A549 (cell line): ENCODE results near the gene TRAPPC2L. TPM values are rescaled to one million over a fixed set of nuclear protein-coding genes. Genes with fewer than 3 reads are reported as not detected.
A peak's percentile ranks its signal among the peaks of the same experiment; 100 is the strongest.

Experiments used
- ATAC-seq, 2 experiments: fragments of 200-7000 bp in 1 of 2; fragments of >200 bp in 1 of 2; cut with Nextera tagmentation in 1 of 2; cut with Tn5 transposase in 1 of 2; 3 replicates each; pipeline versions ENCODE4 v1.8.0 to v1.9.1; 2018 to 2020; ENCODE audit warnings: mild to moderate bottlenecking in 1 of 2, moderate library complexity in 1 of 2
- CTCF ChIA-PET: fragments of 300-600 bp; sonication (Branson Sonifier 250); formaldehyde crosslinking; extraction: SDS; loops from one replicate; lab custom pipeline; 2021; ENCODE audit warnings: antibody characterized with exemption, inconsistent platforms; lab: Yijun Ruan, JAX
- POLR2A ChIA-PET: fragments of 350-600 bp; formaldehyde crosslinking; extraction: SDS; loops from one replicate; lab custom pipeline; 2021; ENCODE audit warnings: antibody characterized with exemption, inconsistent platforms; lab: Yijun Ruan, JAX
- DNase-seq, 2 experiments: peaks; one replicate each; pipeline versions ENCODE4 v3.0.0 to v3.0.0-alpha.2; 2011 to 2016; ENCODE audit warnings: low read depth in 1 of 2, low spot score in 1 of 2
- FAIRE-seq: peaks from 2 replicates; lab custom pipeline; 2011; peaks lifted over from hg19 to GRCh38; lab: Jason Lieb, UNC
- H3K27ac ChIP-seq, 2 experiments: fragments of >200 bp; sonication (Bioruptor Twin); formaldehyde crosslinking; 3 replicates each; pipeline ENCODE4 v1.5.1; 2016 to 2017
- H3K4me1 ChIP-seq: fragments of >200 bp; sonication (Bioruptor Twin); formaldehyde crosslinking; 3 replicates; pipeline ENCODE4 v1.6.1; 2016
- H3K4me2 ChIP-seq: fragments of >200 bp; sonication (Bioruptor Twin); formaldehyde crosslinking; 3 replicates; pipeline ENCODE4 v1.6.1; 2016
- H3K4me3 ChIP-seq: fragments of >200 bp; sonication (Bioruptor Twin); formaldehyde crosslinking; 3 replicates; pipeline ENCODE4 v1.5.1; 2016
- H3K9me3 ChIP-seq: fragments of >200 bp; sonication (Bioruptor Twin); formaldehyde crosslinking; 3 replicates; pipeline ENCODE4 v1.6.1; 2016
- CHD2 ChIP-seq: fragments of 150-350 bp; IDR thresholded peaks from 2 replicates; pipeline ENCODE4 v1.6.1; 2014; ENCODE audit warnings: low read length; ENCODE audit not compliant: partially characterized antibody
- CTCF ChIP-seq: fragments of >200 bp; sonication (Bioruptor Twin); formaldehyde crosslinking; IDR thresholded peaks from 3 replicates; pipeline ENCODE4 v1.5.1; 2016
- EP300 ChIP-seq, 2 experiments: fragments of >200 bp; sonication (Bioruptor Twin); formaldehyde crosslinking; IDR thresholded peaks; 2 replicates in 1 of 2; 3 replicates in 1 of 2; pipeline ENCODE4 v1.6.1; 2016 to 2017
- HES2 ChIP-seq: fragments of >200 bp; sonication (Bioruptor Twin); formaldehyde crosslinking; IDR thresholded peaks from 2 replicates; pipeline ENCODE4 v1.6.1; 2016
- HEYL ChIP-seq: fragments of 250-450 bp; sonication (Bioruptor Pico); IDR thresholded peaks from 2 replicates; pipeline ENCODE4 v1.8.0; 2021; ENCODE audit warnings: mild to moderate bottlenecking, moderate library complexity
- HMGXB4 ChIP-seq: fragments of 250-450 bp; sonication (Bioruptor Pico); IDR thresholded peaks from 2 replicates; pipeline ENCODE4 v1.5.0; 2021; ENCODE audit warnings: mild to moderate bottlenecking, moderate library complexity, borderline replicate concordance
- JUNB ChIP-seq: fragments of >200 bp; sonication (Bioruptor Twin); formaldehyde crosslinking; IDR thresholded peaks from 2 replicates; pipeline ENCODE4 v1.6.1; 2016
- KDM1A ChIP-seq: fragments of 200-600 bp; sonication (generic); IDR thresholded peaks from 2 replicates; pipeline ENCODE4 v1.6.1; 2016; ENCODE audit warnings: low read depth, mild to moderate bottlenecking
- MAZ ChIP-seq: fragments of 150-350 bp; IDR thresholded peaks from 2 replicates; pipeline ENCODE4 v1.6.1; 2014; ENCODE audit warnings: antibody characterized with exemption, low read depth, low read length, borderline replicate concordance
- NR3C1 ChIP-seq: fragments of >200 bp; sonication (Bioruptor Twin); formaldehyde crosslinking; IDR thresholded peaks from 3 replicates; pipeline ENCODE4 v1.6.1; 2017
- POLR2AphosphoS2 ChIP-seq: conservative IDR thresholded peaks from 2 replicates; pipeline ENCODE4 v1.6.1; 2012; ENCODE audit warnings: low read length, improper control_type of control experiment, inconsistent platforms
- RAD21 ChIP-seq, 2 experiments: fragments of >200 bp in 1 of 2; sonication (Bioruptor Twin) in 1 of 2; formaldehyde crosslinking in 1 of 2; IDR thresholded peaks in 1 of 2; conservative IDR thresholded peaks in 1 of 2; 2 replicates in 1 of 2; 3 replicates in 1 of 2; pipeline ENCODE4 v1.6.1; 2012 to 2018; ENCODE audit warnings: inconsistent platforms in 1 of 2
- RNF2 ChIP-seq: fragments of 200-600 bp; sonication (generic); IDR thresholded peaks from 2 replicates; pipeline ENCODE4 v1.6.1; 2016; ENCODE audit warnings: low read depth, mild to moderate bottlenecking, antibody characterized with exemption, moderate library complexity, borderline replicate concordance
- TP53 ChIP-seq: fragments of 250-450 bp; sonication (Bioruptor Pico); IDR thresholded peaks from 2 replicates; pipeline ENCODE4 v1.5.0; 2021; ENCODE audit warnings: mild to moderate bottlenecking, moderate library complexity
- ZNF302 ChIP-seq: fragments of 250-450 bp; sonication (Bioruptor Pico); IDR thresholded peaks from 2 replicates; pipeline ENCODE4 v1.9.0; 2021; ENCODE audit warnings: inconsistent platforms, mild to moderate bottlenecking, moderate library complexity
- WGBS: methylation state at CpG from one replicate; pipeline ENCODE4 v1.1.6; 2017; ENCODE audit errors: missing lambda C conversion rate; 5-methylcytosine and 5-hydroxymethylcytosine counted together
- polyA plus RNA-seq, 4 experiments: library from polyadenylated mRNA; depleted of rRNA in 3 of 4; stranded (reverse); fragments of >200 nt; fragmentation: RNase III in 1 of 4; extraction: RNeasy Plus Mini Kit Qiagen cat#74134 plus additional on column Dnase treatment in 1 of 4; gene quantifications; 2 replicates in 3 of 4; 3 replicates in 1 of 4; pipeline ENCODE4 v1.2.3, GENCODE V29; 2011 to 2017

TRAPPC2L gene
- polyA plus RNA-seq, 2 of the 4 experiments (the other 2 are of a cell fraction): 70.3 to 80.2 TPM

- no peaks in the 10 kb centered on the region for H3K9me3 ChIP-seq
- TF ChIP-seq ZNF302 (CRISPR knock-in tag): no peak
- no peak for TF ChIP-seq HEYL (CRISPR knock-in tag)
- no peak for TF ChIP-seq MAZ
- no peak for TF ChIP-seq EP300 (IDR thresholded peaks at IDR 0.05)
- no peak for TF ChIP-seq CHD2
- TF ChIP-seq NR3C1: no peak
- TF ChIP-seq CTCF: no peak
- TF ChIP-seq HES2: no peak
- no peak for TF ChIP-seq RNF2
- TF ChIP-seq JUNB: no peak
- H3K4me2 ChIP-seq: no peak overlapping the region
- DNase-seq (no peak), FAIRE-seq (no peak), ATAC-seq (peak in 1 of 2 experiments; percentile 29; a peak in 3 of 6 replicates)
- peaks cover 5% of the 10 kb centered on the region; the same call in 1 of the 3 replicates for H3K4me1 ChIP-seq
- WGBS: 52% methylated on average over 23 of the region's 26 CpGs
- ChIA-PET CTCF (no interaction called here), POLR2A (no interaction called here)
- H3K27ac ChIP-seq: no peak overlapping the region
- no peak overlapping the region for H3K4me3 ChIP-seq
These were observed 53.6 kb downstream of the TRAPPC2L start for GRCh38 chr16:88910284-88911135.

- FAIRE-seq (no peak), ATAC-seq (no peak), DNase-seq (no peak)
- POLR2A ChIA-PET: no interaction called here
- Histone ChIP-seq H3K4me3 (no peak overlapping the region), H3K4me2 (no peak overlapping the region), H3K9me3 (no peaks in the 10 kb centered on the region), H3K27ac (no peak overlapping the region), H3K4me1 (peaks cover 5% of the 10 kb centered on the region; the same call in 1 of the 3 replicates)
- WGBS: 63% methylated on average over 35 of the region's 36 CpGs
- TF ChIP-seq KDM1A (peak; percentile 57; the same call in 1 of the 2 replicates), HMGXB4 (CRISPR knock-in tag) (no peak)
- CTCF ChIA-PET: interaction anchor here (1.5 kb wide), 1 partner anchor 15 kb away, joined by 4 read pairs; no protein-coding TSS in a partner anchor
These were observed 54.4 kb downstream of the TRAPPC2L start for GRCh38 chr16:88911136-88911945.

GRCh38 chr16:88911946-88912310, 55.0 kb downstream of the TRAPPC2L start:
- ChIA-PET CTCF (interaction anchor here (1.5 kb wide), 1 partner anchor 14 kb away, joined by 4 read pairs; no protein-coding TSS in a partner anchor), POLR2A (no interaction called here)
- FAIRE-seq: no peak
- peaks cover 5% of the 10 kb centered on the region; the same call in 1 of the 3 replicates for H3K4me1 ChIP-seq
- 71% methylated on average over 4 of the region's 16 CpGs for WGBS
- no peak for TF ChIP-seq RAD21 (conservative IDR thresholded peaks at IDR 0.05 in 1 of 2, IDR thresholded peaks at IDR 0.05 in 1 of 2)
- no peak for TF ChIP-seq TP53 (CRISPR knock-in tag)
- TF ChIP-seq POLR2AphosphoS2: no peak
- TF ChIP-seq CHD2: no peak
- no peak for ATAC-seq
- no peak overlapping the region for H3K4me2 ChIP-seq
- no peaks in the 10 kb centered on the region for H3K9me3 ChIP-seq
- no peak overlapping the region for H3K27ac ChIP-seq
- DNase-seq: no peak
- H3K4me3 ChIP-seq: no peak overlapping the region

Other genes starting within 250 kb of the TRAPPC2L start
- not detected in 2 replicates for gene IL17C, start 218.6 kb upstream of the TRAPPC2L start, polyA plus RNA-seq (2011; rRNA removed)
- not detected in 3 replicates for gene IL17C, start 218.6 kb upstream of the TRAPPC2L start, polyA plus RNA-seq (2017; fragmentation: RNase III; extraction: RNeasy Plus Mini Kit Qiagen cat#74134 plus additional on column Dnase treatment)
- 69.1 and 75.7 TPM in 2 replicates for gene CYBA, start 206.1 kb upstream of the TRAPPC2L start, polyA plus RNA-seq (2011; rRNA removed)
- gene CYBA, start 206.1 kb upstream of the TRAPPC2L start, polyA plus RNA-seq (2017; fragmentation: RNase III; extraction: RNeasy Plus Mini Kit Qiagen cat#74134 plus additional on column Dnase treatment): 160 to 185 TPM (median 175 TPM) in 3 replicates
- 5.8 and 6.4 TPM in 2 replicates for gene MVD, start 194.0 kb upstream of the TRAPPC2L start, polyA plus RNA-seq (2011; rRNA removed)
- gene MVD, start 194.0 kb upstream of the TRAPPC2L start, polyA plus RNA-seq (2017; fragmentation: RNase III; extraction: RNeasy Plus Mini Kit Qiagen cat#74134 plus additional on column Dnase treatment): 28.6 to 43.1 TPM (median 39.0 TPM) in 3 replicates
- gene SNAI3, start 170.6 kb upstream of the TRAPPC2L start, polyA plus RNA-seq (2011; rRNA removed): not detected in 2 replicates
- 0.05 to 0.08 TPM in 2 of 3 replicates, not detected in the other for gene SNAI3, start 170.6 kb upstream of the TRAPPC2L start, polyA plus RNA-seq (2017; fragmentation: RNase III; extraction: RNeasy Plus Mini Kit Qiagen cat#74134 plus additional on column Dnase treatment)
- gene RNF166, start 150.7 kb upstream of the TRAPPC2L start, polyA plus RNA-seq (2011; rRNA removed): 7.9 and 9.4 TPM in 2 replicates
- 10.4 to 11.6 TPM (median 11.6 TPM) in 3 replicates for gene RNF166, start 150.7 kb upstream of the TRAPPC2L start, polyA plus RNA-seq (2017; fragmentation: RNase III; extraction: RNeasy Plus Mini Kit Qiagen cat#74134 plus additional on column Dnase treatment)
- 12.9 and 16.4 TPM in 2 replicates for gene CTU2, start 150.6 kb upstream of the TRAPPC2L start, polyA plus RNA-seq (2011; rRNA removed)
- 20.9 to 22.3 TPM (median 21.8 TPM) in 3 replicates for gene CTU2, start 150.6 kb upstream of the TRAPPC2L start, polyA plus RNA-seq (2017; fragmentation: RNase III; extraction: RNeasy Plus Mini Kit Qiagen cat#74134 plus additional on column Dnase treatment)
- 26.1 and 35.9 TPM in 2 replicates for gene PIEZO1, start 71.9 kb upstream of the TRAPPC2L start, polyA plus RNA-seq (2011; rRNA removed)
- gene PIEZO1, start 71.9 kb upstream of the TRAPPC2L start, polyA plus RNA-seq (2017; fragmentation: RNase III; extraction: RNeasy Plus Mini Kit Qiagen cat#74134 plus additional on column Dnase treatment): 78.3 to 84.7 TPM (median 79.1 TPM) in 3 replicates
- 3.4 and 3.8 TPM in 2 replicates for gene CDT1, start 53.3 kb upstream of the TRAPPC2L start, polyA plus RNA-seq (2011; rRNA removed)
- gene CDT1, start 53.3 kb upstream of the TRAPPC2L start, polyA plus RNA-seq (2017; fragmentation: RNase III; extraction: RNeasy Plus Mini Kit Qiagen cat#74134 plus additional on column Dnase treatment): 16.0 to 17.5 TPM (median 17.0 TPM) in 3 replicates
- 113 and 115 TPM in 2 replicates for gene APRT, start 45.2 kb upstream of the TRAPPC2L start, polyA plus RNA-seq (2011; rRNA removed)
- gene APRT, start 45.2 kb upstream of the TRAPPC2L start, polyA plus RNA-seq (2017; fragmentation: RNase III; extraction: RNeasy Plus Mini Kit Qiagen cat#74134 plus additional on column Dnase treatment): 252 to 259 TPM (median 258 TPM) in 3 replicates
- 7.0 and 14.7 TPM in 2 replicates for gene GALNS, start 180 bp upstream of the TRAPPC2L start, polyA plus RNA-seq (2011; rRNA removed)
- gene GALNS, start 180 bp upstream of the TRAPPC2L start, polyA plus RNA-seq (2017; fragmentation: RNase III; extraction: RNeasy Plus Mini Kit Qiagen cat#74134 plus additional on column Dnase treatment): 27.9 to 31.2 TPM (median 29.9 TPM) in 3 replicates
- not detected in 2 replicates for gene PABPN1L, start 9.5 kb downstream of the TRAPPC2L start, polyA plus RNA-seq (2011; rRNA removed)
- gene PABPN1L, start 9.5 kb downstream of the TRAPPC2L start, polyA plus RNA-seq (2017; fragmentation: RNase III; extraction: RNeasy Plus Mini Kit Qiagen cat#74134 plus additional on column Dnase treatment): not detected in 3 replicates
- not detected in 2 replicates for gene CBFA2T3, start 120.1 kb downstream of the TRAPPC2L start, polyA plus RNA-seq (2011; rRNA removed)
- gene CBFA2T3, start 120.1 kb downstream of the TRAPPC2L start, polyA plus RNA-seq (2017; fragmentation: RNase III; extraction: RNeasy Plus Mini Kit Qiagen cat#74134 plus additional on column Dnase treatment): 0.05 to 0.34 TPM (median 0.08 TPM) in 3 replicates
- gene ACSF3, start 236.7 kb downstream of the TRAPPC2L start, polyA plus RNA-seq (2011; rRNA removed): 9.8 and 11.5 TPM in 2 replicates
- 13.1 to 13.2 TPM (median 13.2 TPM) in 3 replicates for gene ACSF3, start 236.7 kb downstream of the TRAPPC2L start, polyA plus RNA-seq (2017; fragmentation: RNase III; extraction: RNeasy Plus Mini Kit Qiagen cat#74134 plus additional on column Dnase treatment)